GM23338 (cell line): Measurements from ENCODE around the gene MAPRE2.

Source experiments
- CREB1 ChIP-seq: fragments of 250-450 bp; sonication (Bioruptor Pico); IDR thresholded peaks from 2 replicates; pipeline ENCODE4 v1.5.0; 2020; ENCODE audit warnings: low read depth, mild to moderate bottlenecking, moderate library complexity
- EZH2 ChIP-seq: fragments of 200-600 bp; sonication (generic); IDR thresholded peaks from one replicate; pipeline ENCODE4 v1.8.0; 2017; ENCODE audit warnings: antibody characterized with exemption, mild to moderate bottlenecking, low read depth; ENCODE audit not compliant: unreplicated experiment
- EZH2phosphoT487 ChIP-seq: fragments of 200-600 bp; sonication (generic); IDR thresholded peaks from one replicate; pipeline ENCODE4 v1.8.1; 2018; ENCODE audit warnings: antibody characterized with exemption; ENCODE audit not compliant: unreplicated experiment
- JUNB ChIP-seq: IDR thresholded peaks from one replicate; pipeline ENCODE4 v1.6.1; 2016; ENCODE audit warnings: antibody characterized with exemption; ENCODE audit not compliant: unreplicated experiment
- POLR2AphosphoS5 ChIP-seq: IDR thresholded peaks from 2 replicates; pipeline ENCODE4 v1.6.1; 2016; ENCODE audit warnings: antibody characterized with exemption, low read depth
- STAT1 ChIP-seq: IDR thresholded peaks from one replicate; pipeline ENCODE4 v1.6.1; 2016; ENCODE audit warnings: antibody characterized with exemption; ENCODE audit not compliant: unreplicated experiment
- ZNF114 ChIP-seq: fragments of 250-450 bp; sonication (Bioruptor Pico); IDR thresholded peaks from 2 replicates; pipeline ENCODE4 v1.5.0; 2020; ENCODE audit warnings: mild to moderate bottlenecking, moderate library complexity
- ZNF331 ChIP-seq: fragments of 250-450 bp; sonication (Bioruptor Pico); IDR thresholded peaks from 2 replicates; pipeline ENCODE4 v1.5.0; 2020; ENCODE audit warnings: low read depth, mild to moderate bottlenecking, moderate library complexity
- TF ChIP-seq, protein P1 (sequence below), 2 experiments: fragments of 200-600 bp in 1 of 2; sonication (generic) in 1 of 2; conservative IDR thresholded peaks; 2 replicates each; pipeline versions ENCODE4 v1.5.1 to v1.6.1; 2016 to 2017; ENCODE audit warnings: antibody characterized with exemption in 2 of 2, low read depth in 2 of 2, mild to moderate bottlenecking in 2 of 2, moderate library complexity in 1 of 2
- TF ChIP-seq, protein P2 (sequence below): IDR thresholded peaks from 2 replicates; pipeline ENCODE4 v1.6.1; 2016; ENCODE audit warnings: antibody characterized with exemption
- TF ChIP-seq, protein P3 (sequence below): IDR thresholded peaks from one replicate; pipeline ENCODE4 v1.6.1; 2018; ENCODE audit warnings: antibody characterized with exemption; ENCODE audit not compliant: unreplicated experiment

DNA sequence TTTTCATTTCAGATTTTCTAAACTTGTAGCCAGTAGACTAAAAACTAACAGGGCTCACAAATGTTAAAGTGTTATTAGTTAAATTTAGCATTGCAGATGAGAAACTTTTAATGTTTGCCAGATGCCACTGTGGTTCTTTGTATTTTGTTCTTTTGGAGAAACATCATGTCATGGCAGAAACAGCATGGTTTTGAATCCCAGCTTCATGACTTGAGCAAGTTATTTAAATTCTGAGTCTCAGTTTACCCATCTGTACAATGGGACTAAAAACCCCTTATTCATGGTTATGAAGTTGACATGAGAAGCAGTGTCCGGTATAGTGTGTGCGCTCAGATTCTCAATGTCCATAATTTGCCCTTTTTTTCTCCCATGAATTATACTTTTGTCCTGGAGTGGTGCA, 56.5 kb downstream of the MAPRE2 start:
- TF ChIP-seq CREB1 (CRISPR knock-in tag) (no peak), POLR2AphosphoS5 (no peak), EZH2 (no peak), ZNF331 (CRISPR knock-in tag) (no peak), JUNB (no peak), ZNF114 (CRISPR knock-in tag) (no peak), STAT1 (no peak), EZH2phosphoT487 (no peak)
- TF ChIP-seq, protein P1, sequence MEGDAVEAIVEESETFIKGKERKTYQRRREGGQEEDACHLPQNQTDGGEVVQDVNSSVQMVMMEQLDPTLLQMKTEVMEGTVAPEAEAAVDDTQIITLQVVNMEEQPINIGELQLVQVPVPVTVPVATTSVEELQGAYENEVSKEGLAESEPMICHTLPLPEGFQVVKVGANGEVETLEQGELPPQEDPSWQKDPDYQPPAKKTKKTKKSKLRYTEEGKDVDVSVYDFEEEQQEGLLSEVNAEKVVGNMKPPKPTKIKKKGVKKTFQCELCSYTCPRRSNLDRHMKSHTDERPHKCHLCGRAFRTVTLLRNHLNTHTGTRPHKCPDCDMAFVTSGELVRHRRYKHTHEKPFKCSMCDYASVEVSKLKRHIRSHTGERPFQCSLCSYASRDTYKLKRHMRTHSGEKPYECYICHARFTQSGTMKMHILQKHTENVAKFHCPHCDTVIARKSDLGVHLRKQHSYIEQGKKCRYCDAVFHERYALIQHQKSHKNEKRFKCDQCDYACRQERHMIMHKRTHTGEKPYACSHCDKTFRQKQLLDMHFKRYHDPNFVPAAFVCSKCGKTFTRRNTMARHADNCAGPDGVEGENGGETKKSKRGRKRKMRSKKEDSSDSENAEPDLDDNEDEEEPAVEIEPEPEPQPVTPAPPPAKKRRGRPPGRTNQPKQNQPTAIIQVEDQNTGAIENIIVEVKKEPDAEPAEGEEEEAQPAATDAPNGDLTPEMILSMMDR (conservative IDR thresholded peaks at IDR 0.05; ENCODE audit: low read depth in 2 of 2), result no peak
- TF ChIP-seq, protein P2, sequence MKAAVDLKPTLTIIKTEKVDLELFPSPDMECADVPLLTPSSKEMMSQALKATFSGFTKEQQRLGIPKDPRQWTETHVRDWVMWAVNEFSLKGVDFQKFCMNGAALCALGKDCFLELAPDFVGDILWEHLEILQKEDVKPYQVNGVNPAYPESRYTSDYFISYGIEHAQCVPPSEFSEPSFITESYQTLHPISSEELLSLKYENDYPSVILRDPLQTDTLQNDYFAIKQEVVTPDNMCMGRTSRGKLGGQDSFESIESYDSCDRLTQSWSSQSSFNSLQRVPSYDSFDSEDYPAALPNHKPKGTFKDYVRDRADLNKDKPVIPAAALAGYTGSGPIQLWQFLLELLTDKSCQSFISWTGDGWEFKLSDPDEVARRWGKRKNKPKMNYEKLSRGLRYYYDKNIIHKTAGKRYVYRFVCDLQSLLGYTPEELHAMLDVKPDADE, result no peak
- TF ChIP-seq, protein P3, sequence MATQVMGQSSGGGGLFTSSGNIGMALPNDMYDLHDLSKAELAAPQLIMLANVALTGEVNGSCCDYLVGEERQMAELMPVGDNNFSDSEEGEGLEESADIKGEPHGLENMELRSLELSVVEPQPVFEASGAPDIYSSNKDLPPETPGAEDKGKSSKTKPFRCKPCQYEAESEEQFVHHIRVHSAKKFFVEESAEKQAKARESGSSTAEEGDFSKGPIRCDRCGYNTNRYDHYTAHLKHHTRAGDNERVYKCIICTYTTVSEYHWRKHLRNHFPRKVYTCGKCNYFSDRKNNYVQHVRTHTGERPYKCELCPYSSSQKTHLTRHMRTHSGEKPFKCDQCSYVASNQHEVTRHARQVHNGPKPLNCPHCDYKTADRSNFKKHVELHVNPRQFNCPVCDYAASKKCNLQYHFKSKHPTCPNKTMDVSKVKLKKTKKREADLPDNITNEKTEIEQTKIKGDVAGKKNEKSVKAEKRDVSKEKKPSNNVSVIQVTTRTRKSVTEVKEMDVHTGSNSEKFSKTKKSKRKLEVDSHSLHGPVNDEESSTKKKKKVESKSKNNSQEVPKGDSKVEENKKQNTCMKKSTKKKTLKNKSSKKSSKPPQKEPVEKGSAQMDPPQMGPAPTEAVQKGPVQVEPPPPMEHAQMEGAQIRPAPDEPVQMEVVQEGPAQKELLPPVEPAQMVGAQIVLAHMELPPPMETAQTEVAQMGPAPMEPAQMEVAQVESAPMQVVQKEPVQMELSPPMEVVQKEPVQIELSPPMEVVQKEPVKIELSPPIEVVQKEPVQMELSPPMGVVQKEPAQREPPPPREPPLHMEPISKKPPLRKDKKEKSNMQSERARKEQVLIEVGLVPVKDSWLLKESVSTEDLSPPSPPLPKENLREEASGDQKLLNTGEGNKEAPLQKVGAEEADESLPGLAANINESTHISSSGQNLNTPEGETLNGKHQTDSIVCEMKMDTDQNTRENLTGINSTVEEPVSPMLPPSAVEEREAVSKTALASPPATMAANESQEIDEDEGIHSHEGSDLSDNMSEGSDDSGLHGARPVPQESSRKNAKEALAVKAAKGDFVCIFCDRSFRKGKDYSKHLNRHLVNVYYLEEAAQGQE, result no peak
